ENCODE measurements around the gene ZNF512B.

ZNF512B gene

GRCh38 chr20:63941282-63942081 is 28.2 kb downstream of the ZNF512B start:
- Histone ChIP-seq H3K27me3 (ENCODE audit: control insufficient read depth, insufficient read depth, low read length) (no peaks in the 10 kb centered on the region), H3K4me2 (ENCODE audit: low read length) (no peak overlapping the region), H3K9me3 (ENCODE audit: control insufficient read depth, low read length) (no peaks in the 10 kb centered on the region), H3K36me3 (ENCODE audit: control insufficient read depth, insufficient read depth, low read length) (no peaks in the 10 kb centered on the region), H3K27ac (no peak overlapping the region), H2AFZ (no peak overlapping the region), H3K4me1 (no peaks in the 10 kb centered on the region), H3K9ac (no peak overlapping the region), H3K4me3 (ENCODE audit: low read depth, low read length) (no peak overlapping the region), H3K79me2 (peaks cover 35% of the 10 kb centered on the region)
- TF ChIP-seq, protein P1, sequence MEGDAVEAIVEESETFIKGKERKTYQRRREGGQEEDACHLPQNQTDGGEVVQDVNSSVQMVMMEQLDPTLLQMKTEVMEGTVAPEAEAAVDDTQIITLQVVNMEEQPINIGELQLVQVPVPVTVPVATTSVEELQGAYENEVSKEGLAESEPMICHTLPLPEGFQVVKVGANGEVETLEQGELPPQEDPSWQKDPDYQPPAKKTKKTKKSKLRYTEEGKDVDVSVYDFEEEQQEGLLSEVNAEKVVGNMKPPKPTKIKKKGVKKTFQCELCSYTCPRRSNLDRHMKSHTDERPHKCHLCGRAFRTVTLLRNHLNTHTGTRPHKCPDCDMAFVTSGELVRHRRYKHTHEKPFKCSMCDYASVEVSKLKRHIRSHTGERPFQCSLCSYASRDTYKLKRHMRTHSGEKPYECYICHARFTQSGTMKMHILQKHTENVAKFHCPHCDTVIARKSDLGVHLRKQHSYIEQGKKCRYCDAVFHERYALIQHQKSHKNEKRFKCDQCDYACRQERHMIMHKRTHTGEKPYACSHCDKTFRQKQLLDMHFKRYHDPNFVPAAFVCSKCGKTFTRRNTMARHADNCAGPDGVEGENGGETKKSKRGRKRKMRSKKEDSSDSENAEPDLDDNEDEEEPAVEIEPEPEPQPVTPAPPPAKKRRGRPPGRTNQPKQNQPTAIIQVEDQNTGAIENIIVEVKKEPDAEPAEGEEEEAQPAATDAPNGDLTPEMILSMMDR (IDR thresholded peaks at IDR 0.05) = no peak

DNA sequence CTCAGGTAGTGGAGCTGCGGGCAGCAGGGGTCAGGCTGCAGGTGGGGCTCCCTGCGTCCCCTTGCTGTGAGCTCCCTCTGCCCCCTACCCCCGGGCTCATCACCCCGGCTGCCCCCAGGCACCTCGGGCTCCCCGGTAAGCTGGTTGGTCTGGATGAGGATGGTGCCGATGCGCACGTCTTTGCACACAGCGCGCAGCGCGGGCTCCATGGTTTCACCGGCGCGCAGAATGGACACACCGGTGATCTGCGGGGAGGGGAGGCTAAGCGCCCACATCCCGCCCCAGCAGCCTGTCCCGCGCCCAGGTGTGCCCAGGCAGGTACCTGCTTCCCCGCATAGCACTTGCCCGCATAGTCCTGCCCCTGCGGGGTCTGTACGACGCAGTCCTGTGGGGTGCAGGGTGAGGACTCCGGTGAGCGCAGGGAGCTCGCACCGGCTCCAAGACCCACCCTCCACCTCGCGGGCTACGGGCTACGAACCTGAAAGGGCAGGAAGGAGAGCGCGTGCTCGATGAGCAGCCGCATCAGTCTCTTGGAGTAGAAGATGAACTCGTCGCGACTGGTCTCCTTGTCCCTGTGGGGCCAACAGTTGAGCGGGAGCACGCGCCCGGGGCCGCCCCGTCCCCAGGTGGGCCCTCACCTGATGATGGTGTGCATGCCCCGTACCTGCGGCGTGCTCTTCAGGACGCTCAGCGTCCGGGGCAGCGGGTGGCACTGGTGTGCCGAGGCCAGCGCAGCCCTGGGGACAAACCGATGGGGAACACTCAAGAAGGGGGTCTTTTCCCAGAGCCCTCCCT is 29.1 kb downstream of the ZNF512B start:
- Histone ChIP-seq H3K4me1 (no peaks in the 10 kb centered on the region), H3K79me2 (peaks cover 29% of the 10 kb centered on the region), H3K27me3 (ENCODE audit: control insufficient read depth, insufficient read depth, low read length) (no peaks in the 10 kb centered on the region), H3K27ac (no peak overlapping the region), H2AFZ (no peak overlapping the region), H3K9ac (no peak overlapping the region), H3K9me3 (ENCODE audit: control insufficient read depth, low read length) (no peaks in the 10 kb centered on the region), H3K4me3 (ENCODE audit: low read depth, low read length) (no peak overlapping the region), H3K36me3 (ENCODE audit: control insufficient read depth, insufficient read depth, low read length) (no peaks in the 10 kb centered on the region), H3K4me2 (ENCODE audit: low read length) (no peak overlapping the region)
- TF ChIP-seq, protein P1 (IDR thresholded peaks at IDR 0.05) = no peak

GRCh38 chr20:63940071-63940471 is 29.7 kb downstream of the ZNF512B start:
- no peaks in the 10 kb centered on the region for H3K36me3 ChIP-seq (ENCODE audit: control insufficient read depth, insufficient read depth, low read length)
- no peaks in the 10 kb centered on the region for H3K4me1 ChIP-seq
- TF ChIP-seq, protein P1 (IDR thresholded peaks at IDR 0.05) = no peak

DNA sequence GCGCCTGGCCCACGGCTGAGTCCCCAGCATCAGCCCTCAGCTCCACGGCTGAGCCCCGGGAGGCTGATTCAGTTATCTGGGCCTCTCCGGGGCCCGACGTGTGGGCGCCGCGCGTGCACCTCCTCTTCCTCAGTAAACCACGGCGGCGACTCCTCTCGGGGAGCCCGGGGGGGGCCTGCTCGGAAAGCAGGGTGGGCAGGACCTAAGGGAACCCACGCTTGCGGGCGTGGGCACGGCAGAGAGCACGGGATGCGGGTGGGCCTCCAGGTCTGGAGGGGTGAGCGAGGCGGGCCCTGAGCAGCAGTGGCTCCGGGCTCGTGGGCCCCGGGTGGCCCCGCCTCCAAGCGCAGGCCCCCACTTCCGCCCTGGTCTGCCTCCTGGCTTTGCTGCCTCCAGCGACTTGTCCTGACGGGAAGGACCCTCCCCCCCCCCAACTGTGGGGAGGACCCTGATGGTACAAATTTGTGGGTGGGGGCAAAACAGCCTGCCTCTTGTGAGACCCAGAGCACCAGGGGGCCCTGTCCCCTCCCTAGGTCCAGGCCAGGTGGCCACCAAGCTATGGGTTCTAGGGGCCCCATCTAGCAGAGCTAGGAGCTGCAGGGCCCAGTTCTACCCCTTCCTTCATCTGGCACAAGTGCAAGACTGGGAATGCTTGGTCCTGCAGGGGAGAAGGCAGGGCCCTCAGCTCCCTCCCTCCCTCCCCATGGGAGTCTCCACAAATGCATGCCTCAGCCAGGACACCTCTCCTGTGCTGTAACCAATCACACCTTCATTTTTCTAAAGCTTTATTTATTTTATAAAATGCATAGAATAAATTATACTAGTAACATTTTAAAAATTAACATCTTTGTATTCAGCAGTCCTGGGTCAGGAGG is 30.4 kb downstream of the ZNF512B start:
- Histone ChIP-seq H3K79me2 (peaks cover 25% of the 10 kb centered on the region), H3K9ac (no peak overlapping the region), H3K4me1 (no peaks in the 10 kb centered on the region), H3K9me3 (ENCODE audit: control insufficient read depth, low read length) (no peaks in the 10 kb centered on the region), H2AFZ (no peak overlapping the region), H3K27ac (no peak overlapping the region), H3K4me2 (ENCODE audit: low read length) (no peak overlapping the region), H3K4me3 (ENCODE audit: low read depth, low read length) (no peak overlapping the region), H3K36me3 (ENCODE audit: control insufficient read depth, insufficient read depth, low read length) (no peaks in the 10 kb centered on the region), H3K27me3 (ENCODE audit: control insufficient read depth, insufficient read depth, low read length) (no peaks in the 10 kb centered on the region)
- TF ChIP-seq, protein P1 (IDR thresholded peaks at IDR 0.05) = no peak

More at GRCh38 chr20:63940071-63940471, 29.7 kb downstream of the ZNF512B start:
- no peak overlapping the region for H3K9ac ChIP-seq
- no peaks in the 10 kb centered on the region for H3K27me3 ChIP-seq (ENCODE audit: control insufficient read depth, insufficient read depth, low read length)
- H3K27ac ChIP-seq = no peak overlapping the region
- no peak overlapping the region for H3K4me2 ChIP-seq (ENCODE audit: low read length)
- H3K4me3 ChIP-seq (ENCODE audit: low read depth, low read length) = no peak overlapping the region
- peaks cover 27% of the 10 kb centered on the region for H3K79me2 ChIP-seq
- no peak overlapping the region for H2AFZ ChIP-seq
- H3K9me3 ChIP-seq (ENCODE audit: control insufficient read depth, low read length) = no peaks in the 10 kb centered on the region

Data from parathyroid adenoma (tissue), 2 donors.